SK-N-SH (cell line): ENCODE measurements around the gene C17orf100. TPM values are rescaled to one million over a fixed set of nuclear protein-coding genes. Genes with fewer than 3 reads are reported as not detected.

Experiments used
- CTCF ChIA-PET: fragments of 300-600, 350-600 bp; formaldehyde crosslinking; extraction: SDS; loops from one replicate; lab custom pipeline; 2021; lab: Yijun Ruan, JAX
- POLR2A ChIA-PET: fragments of 350-600 bp; sonication (Branson Sonifier 250); formaldehyde crosslinking; extraction: SDS; loops from one replicate; lab custom pipeline; 2020; ENCODE audit warnings: antibody characterized with exemption, inconsistent platforms; lab: Yijun Ruan, JAX
- DNase-seq: peaks from one replicate; pipeline ENCODE4 v3.0.0; 2012
- H2AFZ ChIP-seq: fragments of 200-600 bp; sonication (generic); 2 replicates; pipeline ENCODE4 v1.8.1; 2016; ENCODE audit warnings: antibody characterized with exemption, mild to moderate bottlenecking, low read depth
- H3F3A ChIP-seq: fragments of 200-600 bp; sonication (generic); replicated peaks from 2 replicates; pipeline ENCODE3; 2016; ENCODE audit warnings: antibody characterized with exemption, mild to moderate bottlenecking; ENCODE audit not compliant: insufficient read depth
- H3K27ac ChIP-seq, 2 experiments: fragments of 200-500 bp in 1 of 2; fragments of 200-600 bp in 1 of 2; sonication (Bioruptor generic) in 1 of 2; sonication (generic), shearing (Covaris generic) in 1 of 2; 2 replicates each; pipeline versions ENCODE4 v1.5.1 to v1.6.1; 2014 to 2016; ENCODE audit warnings: low read depth in 2 of 2, inconsistent platforms in 1 of 2, low read length in 1 of 2, mild to moderate bottlenecking in 1 of 2, mixed read lengths in 1 of 2
- H3K27me3 ChIP-seq: fragments of 200-600 bp; sonication (generic), shearing (Covaris generic); 2 replicates; pipeline ENCODE4 v1.6.1; 2016; ENCODE audit warnings: mixed run types; ENCODE audit not compliant: insufficient read depth
- H3K36me3 ChIP-seq, 2 experiments: fragments of 200-500 bp in 1 of 2; fragments of 200-600 bp in 1 of 2; sonication (Bioruptor generic) in 1 of 2; sonication (generic) in 1 of 2; replicated peaks in 1 of 2; 2 replicates each; pipeline versions ENCODE3 to v1.5.1; 2014 to 2016; ENCODE audit warnings: low read length in 1 of 2, mild to moderate bottlenecking in 1 of 2; ENCODE audit not compliant: insufficient read depth in 2 of 2, control insufficient read depth in 1 of 2
- H3K4me1 ChIP-seq, 2 experiments: fragments of 200-500 bp in 1 of 2; fragments of 200-600 bp in 1 of 2; sonication (Bioruptor generic) in 1 of 2; sonication (generic), shearing (Covaris generic) in 1 of 2; 2 replicates each; pipeline versions ENCODE4 v1.5.1 to v1.6.1; 2014 to 2016; ENCODE audit warnings: low read depth in 1 of 2, low read length in 1 of 2, mixed run types in 1 of 2; ENCODE audit not compliant: insufficient read depth in 2 of 2, control insufficient read depth in 1 of 2
- H3K4me2 ChIP-seq: fragments of 200-600 bp; sonication (generic), shearing (Covaris generic); 2 replicates; pipeline ENCODE4 v1.6.1; 2017; ENCODE audit warnings: mixed run types
- H3K4me3 ChIP-seq, 2 experiments: fragments of 200-500 bp in 1 of 2; fragments of 200-600 bp in 1 of 2; sonication (Bioruptor generic) in 1 of 2; sonication (generic), shearing (Covaris generic) in 1 of 2; 2 replicates each; pipeline versions ENCODE4 v1.5.1 to v1.8.1; 2014 to 2016; ENCODE audit warnings: low read depth in 2 of 2, inconsistent platforms in 1 of 2, low read length in 1 of 2, mild to moderate bottlenecking in 1 of 2, mixed read lengths in 1 of 2, moderate library complexity in 1 of 2
- H3K79me2 ChIP-seq: fragments of 200-600 bp; sonication (generic); 2 replicates; pipeline ENCODE4 v1.8.1; 2017; ENCODE audit warnings: mild to moderate bottlenecking; ENCODE audit not compliant: insufficient read depth
- H3K9ac ChIP-seq: fragments of 200-600 bp; sonication (generic); 2 replicates; pipeline ENCODE4 v1.6.1; 2017; ENCODE audit warnings: mixed run types
- H3K9me2 ChIP-seq: fragments of 200-600 bp; sonication (generic); 2 replicates; pipeline ENCODE4 v1.6.1; 2017; ENCODE audit warnings: mixed run types
- H3K9me3 ChIP-seq: fragments of 200-600 bp; sonication (generic); 2 replicates; pipeline ENCODE4 v1.6.1; 2017; ENCODE audit warnings: mixed run types, mild to moderate bottlenecking, moderate library complexity
- H4K20me1 ChIP-seq: fragments of 200-600 bp; sonication (generic); 2 replicates; pipeline ENCODE4 v1.6.1; 2017; ENCODE audit warnings: mild to moderate bottlenecking, mixed run types; ENCODE audit not compliant: insufficient read depth
- ELF1 ChIP-seq: IDR thresholded peaks from 2 replicates; pipeline ENCODE4 v1.4.0; 2012
- FOXM1 ChIP-seq: IDR thresholded peaks from 2 replicates; pipeline ENCODE4 v1.4.0; 2012; ENCODE audit warnings: low read depth, mild to moderate bottlenecking
- SMC3 ChIP-seq: IDR thresholded peaks from 2 replicates; pipeline ENCODE4 v1.6.1; 2012; ENCODE audit warnings: low read depth, low read length, improper control_type of control experiment
- YY1 ChIP-seq: IDR thresholded peaks from 2 replicates; pipeline ENCODE4 v1.4.0; 2012; ENCODE audit warnings: low read depth, mild to moderate bottlenecking
- WGBS: methylation state at CpG from one replicate; pipeline ENCODE4 v1.1.6; 2017; ENCODE audit warnings: low lambda C conversion rate; 5-methylcytosine and 5-hydroxymethylcytosine counted together
- polyA plus RNA-seq, 3 experiments: library from polyadenylated mRNA; depleted of rRNA; stranded (reverse); fragments of >200 nt; gene quantifications; 2 replicates each; pipeline ENCODE4 v1.2.3, GENCODE V29; 2012
- TF ChIP-seq, protein P1 (sequence below): fragments of 150-350 bp; IDR thresholded peaks from 2 replicates; pipeline ENCODE4 v1.6.1; 2016; ENCODE audit warnings: mild to moderate bottlenecking, low read depth, low read length
- TF ChIP-seq, protein P2 (sequence below): fragments of 200-600 bp; sonication (generic); IDR thresholded peaks from 2 replicates; pipeline ENCODE4 v1.6.1; 2017; ENCODE audit warnings: antibody characterized with exemption, mild to moderate bottlenecking, moderate library complexity

C17orf100 gene
- polyA plus RNA-seq, 1 of the 3 experiments (the other 2 are of a cell fraction): 2.6 TPM

DNA sequence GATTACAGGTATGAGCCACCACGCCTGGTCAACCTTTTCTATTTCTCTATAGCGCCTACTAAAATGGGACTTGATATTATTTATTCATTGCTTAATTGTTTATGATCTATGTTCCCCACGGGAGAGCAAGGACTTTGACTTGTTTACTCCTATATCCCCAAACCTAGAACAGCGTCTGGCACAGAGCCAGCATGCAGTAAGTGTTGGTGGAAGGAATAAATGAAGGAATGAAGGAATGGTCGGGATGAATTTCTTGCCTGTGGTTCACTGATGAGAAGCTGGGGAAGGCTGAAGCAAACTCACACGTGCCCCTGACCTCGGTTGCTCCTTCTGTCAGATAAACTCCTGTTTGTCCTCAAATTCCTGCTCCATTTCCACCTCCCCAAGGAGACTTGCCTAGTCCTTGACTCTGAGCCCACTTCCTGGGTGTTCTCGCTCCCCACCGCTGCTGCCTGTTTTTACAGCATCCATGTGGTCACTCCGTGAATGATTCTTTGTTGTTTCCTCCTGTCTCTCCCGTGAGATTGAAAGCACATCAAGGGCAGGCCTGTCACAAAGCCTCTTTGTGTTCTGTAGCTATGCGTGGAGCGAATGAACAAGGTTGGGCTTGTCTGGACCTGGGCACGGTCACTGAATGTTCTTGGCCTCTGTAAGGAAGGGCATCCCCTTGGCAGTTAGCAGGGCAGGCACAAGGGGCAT is 17.3 kb downstream of the C17orf100 start:
- TF ChIP-seq FOXM1: no peak
- TF ChIP-seq YY1: no peak
- TF ChIP-seq, protein P1, sequence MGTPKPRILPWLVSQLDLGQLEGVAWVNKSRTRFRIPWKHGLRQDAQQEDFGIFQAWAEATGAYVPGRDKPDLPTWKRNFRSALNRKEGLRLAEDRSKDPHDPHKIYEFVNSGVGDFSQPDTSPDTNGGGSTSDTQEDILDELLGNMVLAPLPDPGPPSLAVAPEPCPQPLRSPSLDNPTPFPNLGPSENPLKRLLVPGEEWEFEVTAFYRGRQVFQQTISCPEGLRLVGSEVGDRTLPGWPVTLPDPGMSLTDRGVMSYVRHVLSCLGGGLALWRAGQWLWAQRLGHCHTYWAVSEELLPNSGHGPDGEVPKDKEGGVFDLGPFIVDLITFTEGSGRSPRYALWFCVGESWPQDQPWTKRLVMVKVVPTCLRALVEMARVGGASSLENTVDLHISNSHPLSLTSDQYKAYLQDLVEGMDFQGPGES: no peak
- TF ChIP-seq, protein P2, sequence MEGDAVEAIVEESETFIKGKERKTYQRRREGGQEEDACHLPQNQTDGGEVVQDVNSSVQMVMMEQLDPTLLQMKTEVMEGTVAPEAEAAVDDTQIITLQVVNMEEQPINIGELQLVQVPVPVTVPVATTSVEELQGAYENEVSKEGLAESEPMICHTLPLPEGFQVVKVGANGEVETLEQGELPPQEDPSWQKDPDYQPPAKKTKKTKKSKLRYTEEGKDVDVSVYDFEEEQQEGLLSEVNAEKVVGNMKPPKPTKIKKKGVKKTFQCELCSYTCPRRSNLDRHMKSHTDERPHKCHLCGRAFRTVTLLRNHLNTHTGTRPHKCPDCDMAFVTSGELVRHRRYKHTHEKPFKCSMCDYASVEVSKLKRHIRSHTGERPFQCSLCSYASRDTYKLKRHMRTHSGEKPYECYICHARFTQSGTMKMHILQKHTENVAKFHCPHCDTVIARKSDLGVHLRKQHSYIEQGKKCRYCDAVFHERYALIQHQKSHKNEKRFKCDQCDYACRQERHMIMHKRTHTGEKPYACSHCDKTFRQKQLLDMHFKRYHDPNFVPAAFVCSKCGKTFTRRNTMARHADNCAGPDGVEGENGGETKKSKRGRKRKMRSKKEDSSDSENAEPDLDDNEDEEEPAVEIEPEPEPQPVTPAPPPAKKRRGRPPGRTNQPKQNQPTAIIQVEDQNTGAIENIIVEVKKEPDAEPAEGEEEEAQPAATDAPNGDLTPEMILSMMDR: no peak
- no peaks in the 10 kb centered on the region for H3K4me1 ChIP-seq
- H3K9me2 ChIP-seq: no peaks in the 10 kb centered on the region
- H3K9me3 ChIP-seq: no peaks in the 10 kb centered on the region
- no peak overlapping the region for H3K27ac ChIP-seq
- H3K4me2 ChIP-seq: no peak overlapping the region
- CTCF ChIA-PET: interaction anchor here (1.1 kb wide), 1 partner anchor 174 kb away, joined by 3 read pairs; no protein-coding TSS in a partner anchor
- no peaks in the 10 kb centered on the region for H3K36me3 ChIP-seq
- H4K20me1 ChIP-seq: no peaks in the 10 kb centered on the region
- H3K27me3 ChIP-seq: peaks cover 60% of the 10 kb centered on the region
- H3K4me3 ChIP-seq: no peak overlapping the region
- H2AFZ ChIP-seq: no peak overlapping the region
- no peak for DNase-seq
- no peak overlapping the region for H3K9ac ChIP-seq
- no peaks in the 10 kb centered on the region for H3K79me2 ChIP-seq
- POLR2A ChIA-PET: no interaction called here
- 35% methylated on average over 14 of the region's 14 CpGs for WGBS
- H3F3A ChIP-seq: no peaks in the 10 kb centered on the region

DNA sequence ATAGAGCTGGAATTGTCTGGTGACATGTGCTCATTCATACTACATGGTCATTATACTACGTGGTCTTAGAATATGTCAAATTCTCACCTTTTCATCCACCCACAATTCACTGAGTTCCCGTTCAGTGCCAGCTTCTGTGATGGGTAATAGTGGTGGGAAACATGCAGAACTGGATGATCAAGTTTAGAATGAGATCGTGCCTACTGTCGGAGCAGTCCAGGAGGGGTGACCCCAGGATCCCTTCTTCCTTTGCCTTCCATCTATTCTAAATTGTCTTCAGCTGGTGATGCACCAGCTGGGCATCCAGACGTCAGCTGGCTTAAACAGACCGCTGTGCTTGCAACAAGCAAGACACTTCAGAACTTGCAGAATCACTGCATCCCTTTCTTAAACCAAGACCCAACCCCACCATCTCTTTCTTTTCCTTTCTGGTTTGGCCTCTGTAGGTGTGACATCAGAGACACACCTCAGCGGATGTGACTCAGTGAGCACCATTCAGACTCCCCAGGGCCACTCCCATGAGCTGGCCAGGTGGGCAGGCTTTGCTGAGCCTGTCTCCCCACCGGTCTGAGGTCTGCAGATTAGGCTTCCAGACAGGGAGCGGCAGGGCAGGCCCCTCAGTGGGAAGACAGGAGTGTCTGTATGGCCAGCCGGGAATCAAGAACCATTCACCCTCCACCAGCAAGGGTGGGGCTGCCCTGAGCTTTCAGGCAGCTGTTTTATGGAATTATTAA is 18.1 kb downstream of the C17orf100 start:
- DNase-seq: no peak
- Histone ChIP-seq H3K4me1 (no peaks in the 10 kb centered on the region), H3K9me2 (no peaks in the 10 kb centered on the region), H2AFZ (no peak overlapping the region), H4K20me1 (no peaks in the 10 kb centered on the region), H3K9ac (no peak overlapping the region)
- no peak for TF ChIP-seq ELF1
- TF ChIP-seq SMC3: no peak
- TF ChIP-seq, all 33 proteins: peak for 0
- no peak overlapping the region for H3K4me2 ChIP-seq
- ChIA-PET POLR2A (no interaction called here), CTCF (interaction anchor here (1.1 kb wide), 1 partner anchor 173 kb away, joined by 3 read pairs; no protein-coding TSS in a partner anchor)
- H3K79me2 ChIP-seq: no peaks in the 10 kb centered on the region
- no peaks in the 10 kb centered on the region for H3K9me3 ChIP-seq
- H3K36me3 ChIP-seq: no peaks in the 10 kb centered on the region
- no peak overlapping the region for H3K27ac ChIP-seq
- peaks cover 67% of the 10 kb centered on the region for H3K27me3 ChIP-seq
- H3K4me3 ChIP-seq: no peak overlapping the region
- WGBS: 43% methylated on average over 9 of the region's 10 CpGs
- H3F3A ChIP-seq: no peaks in the 10 kb centered on the region
